GM12873 (cell line): Measurements from ENCODE around the gene BMF.

ENCODE experiments used
- TF ChIP-seq, protein P1 (sequence below): IDR thresholded peaks from 2 replicates; pipeline ENCODE4 v1.5.1; 2012; ENCODE audit warnings: low read depth, mild to moderate bottlenecking, moderate library complexity, low read length, control low read depth; ENCODE audit not compliant: insufficient read depth; ENCODE audit errors: missing control alignments

Gene BMF

DNA sequence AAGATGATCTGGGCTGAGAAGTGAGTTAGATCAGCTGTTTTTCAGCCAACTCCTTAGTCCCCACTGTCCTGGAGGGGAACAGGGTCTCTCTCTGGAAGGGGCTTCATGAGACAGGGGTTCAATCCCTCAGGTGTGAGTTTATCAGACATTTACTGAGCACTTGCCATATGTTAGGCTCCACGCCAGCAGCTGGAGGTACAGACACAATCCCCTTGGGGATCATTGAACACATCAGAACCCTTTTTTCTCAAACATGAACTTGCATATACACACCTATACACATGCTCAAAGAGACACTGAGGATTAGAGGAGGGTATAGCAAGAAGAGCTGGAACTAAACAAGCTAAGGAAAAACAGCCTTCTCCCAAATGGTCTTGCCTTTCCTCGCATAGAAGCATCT, 5.5 kb upstream of the BMF start:
- TF ChIP-seq, protein P1, sequence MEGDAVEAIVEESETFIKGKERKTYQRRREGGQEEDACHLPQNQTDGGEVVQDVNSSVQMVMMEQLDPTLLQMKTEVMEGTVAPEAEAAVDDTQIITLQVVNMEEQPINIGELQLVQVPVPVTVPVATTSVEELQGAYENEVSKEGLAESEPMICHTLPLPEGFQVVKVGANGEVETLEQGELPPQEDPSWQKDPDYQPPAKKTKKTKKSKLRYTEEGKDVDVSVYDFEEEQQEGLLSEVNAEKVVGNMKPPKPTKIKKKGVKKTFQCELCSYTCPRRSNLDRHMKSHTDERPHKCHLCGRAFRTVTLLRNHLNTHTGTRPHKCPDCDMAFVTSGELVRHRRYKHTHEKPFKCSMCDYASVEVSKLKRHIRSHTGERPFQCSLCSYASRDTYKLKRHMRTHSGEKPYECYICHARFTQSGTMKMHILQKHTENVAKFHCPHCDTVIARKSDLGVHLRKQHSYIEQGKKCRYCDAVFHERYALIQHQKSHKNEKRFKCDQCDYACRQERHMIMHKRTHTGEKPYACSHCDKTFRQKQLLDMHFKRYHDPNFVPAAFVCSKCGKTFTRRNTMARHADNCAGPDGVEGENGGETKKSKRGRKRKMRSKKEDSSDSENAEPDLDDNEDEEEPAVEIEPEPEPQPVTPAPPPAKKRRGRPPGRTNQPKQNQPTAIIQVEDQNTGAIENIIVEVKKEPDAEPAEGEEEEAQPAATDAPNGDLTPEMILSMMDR, result no peak

DNA sequence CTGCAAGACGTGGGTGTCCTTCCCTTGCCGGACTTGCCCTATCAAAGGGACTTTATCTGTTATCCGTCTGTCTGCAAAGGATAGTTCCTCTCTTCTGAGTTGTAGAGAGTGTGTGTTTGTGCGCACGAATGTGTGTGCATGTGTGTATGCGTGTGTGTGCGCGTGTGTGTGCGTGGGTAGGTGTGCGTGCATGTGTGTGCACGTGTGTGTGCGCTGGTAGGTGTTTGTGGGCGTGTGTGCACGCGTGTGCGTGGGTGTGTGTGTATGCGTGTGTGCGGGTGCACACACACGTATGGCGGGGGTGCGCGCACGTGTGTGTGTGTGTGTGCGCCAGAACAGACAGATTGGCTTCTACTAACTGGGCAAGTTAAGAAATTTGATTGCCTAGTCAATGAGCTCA, 4.1 kb upstream of the BMF start:
- TF ChIP-seq, protein P1, result no peak

DNA sequence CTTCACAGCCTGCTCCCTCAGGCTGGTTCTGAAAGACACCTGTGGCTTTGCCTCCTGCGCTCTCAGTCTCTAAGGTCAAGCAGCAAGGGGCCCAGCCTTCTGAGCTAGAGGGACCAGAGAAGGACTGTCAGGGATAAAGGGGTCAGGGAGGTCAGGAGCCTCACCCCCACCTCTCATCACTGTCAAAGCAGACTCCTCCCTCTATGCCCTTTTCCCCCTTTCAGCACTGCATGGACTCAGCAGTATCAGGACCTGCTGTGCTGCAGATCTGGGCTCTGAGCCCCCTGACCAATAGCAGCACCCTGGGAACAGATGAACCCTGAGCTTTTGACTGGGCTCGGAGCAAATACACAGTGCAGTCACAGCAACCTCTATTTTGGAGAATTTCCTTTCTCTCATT, 3.2 kb upstream of the BMF start:
- TF ChIP-seq, protein P1, result no peak

DNA sequence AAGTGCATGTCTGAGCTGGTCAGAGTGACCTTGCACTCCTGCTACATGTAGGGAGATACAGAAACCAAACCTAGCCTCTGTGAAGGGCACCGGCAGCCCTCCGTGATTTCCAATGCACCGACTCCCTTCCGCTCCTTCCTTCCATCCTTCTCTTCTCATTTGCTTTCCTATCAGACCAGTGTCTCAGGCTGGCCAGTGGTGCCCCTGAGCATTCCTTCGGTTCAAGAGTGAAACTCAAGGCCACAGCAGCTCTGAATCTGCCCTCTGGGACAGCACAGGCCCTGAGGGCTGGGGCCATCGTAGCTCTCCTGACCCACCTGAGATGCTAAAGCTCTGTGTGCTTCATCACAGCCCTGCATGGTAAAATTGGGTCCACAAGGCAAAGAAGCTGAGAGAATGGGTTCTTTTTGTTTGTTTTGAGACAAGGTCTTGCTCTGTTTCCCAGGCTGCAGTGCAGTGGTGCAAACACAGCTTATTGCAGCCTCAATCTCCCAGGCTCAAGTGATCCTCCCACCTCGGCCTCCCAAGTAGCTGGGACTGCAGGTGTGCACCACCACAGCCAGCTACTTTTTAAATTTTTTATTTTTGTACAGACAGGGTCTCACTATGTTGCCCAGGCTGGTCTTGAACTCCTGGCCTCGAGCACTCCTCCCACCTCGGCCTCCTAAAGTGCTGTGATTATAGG, 2.3 kb upstream of the BMF start:
- TF ChIP-seq, protein P1, result no peak

DNA sequence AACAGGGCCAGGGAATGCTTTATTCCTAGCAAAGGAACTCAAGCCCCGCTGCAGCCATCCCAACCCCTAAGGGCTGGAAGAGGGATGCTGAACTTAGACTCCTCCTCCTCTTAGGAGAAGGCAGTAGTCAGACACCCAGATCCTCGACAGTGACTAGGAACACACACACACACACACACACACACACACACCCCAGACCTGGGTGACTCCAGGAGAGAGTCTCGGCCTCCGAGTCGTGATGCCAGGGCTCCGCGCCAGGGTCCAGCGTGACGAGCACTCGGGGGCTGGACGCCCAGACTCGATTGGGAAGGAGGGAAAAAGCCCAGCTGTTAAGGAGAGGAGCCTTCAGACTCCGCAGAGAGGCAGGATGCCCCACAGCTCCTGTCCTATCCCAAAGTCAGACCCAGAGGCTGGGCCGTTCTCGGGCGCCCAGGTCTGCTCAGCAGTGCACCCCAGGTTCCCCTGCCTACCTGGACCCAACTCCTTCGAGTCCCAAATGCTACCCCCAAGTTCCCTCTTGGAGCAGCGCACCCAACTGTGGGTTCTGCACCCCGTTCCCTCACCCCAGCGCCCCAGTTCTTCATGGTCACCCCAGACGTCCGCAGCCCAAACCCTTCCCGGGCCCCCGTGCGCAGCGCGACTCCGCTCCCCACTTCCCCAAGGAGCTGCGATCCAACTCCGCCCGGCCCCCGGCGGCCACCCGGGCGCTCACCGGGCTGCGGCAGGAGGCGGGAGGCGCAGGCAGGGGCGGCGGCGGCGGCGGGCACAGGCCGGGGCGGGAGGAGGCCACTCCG, 421 bp downstream of the BMF start:
- TF ChIP-seq, protein P1, result no peak

DNA sequence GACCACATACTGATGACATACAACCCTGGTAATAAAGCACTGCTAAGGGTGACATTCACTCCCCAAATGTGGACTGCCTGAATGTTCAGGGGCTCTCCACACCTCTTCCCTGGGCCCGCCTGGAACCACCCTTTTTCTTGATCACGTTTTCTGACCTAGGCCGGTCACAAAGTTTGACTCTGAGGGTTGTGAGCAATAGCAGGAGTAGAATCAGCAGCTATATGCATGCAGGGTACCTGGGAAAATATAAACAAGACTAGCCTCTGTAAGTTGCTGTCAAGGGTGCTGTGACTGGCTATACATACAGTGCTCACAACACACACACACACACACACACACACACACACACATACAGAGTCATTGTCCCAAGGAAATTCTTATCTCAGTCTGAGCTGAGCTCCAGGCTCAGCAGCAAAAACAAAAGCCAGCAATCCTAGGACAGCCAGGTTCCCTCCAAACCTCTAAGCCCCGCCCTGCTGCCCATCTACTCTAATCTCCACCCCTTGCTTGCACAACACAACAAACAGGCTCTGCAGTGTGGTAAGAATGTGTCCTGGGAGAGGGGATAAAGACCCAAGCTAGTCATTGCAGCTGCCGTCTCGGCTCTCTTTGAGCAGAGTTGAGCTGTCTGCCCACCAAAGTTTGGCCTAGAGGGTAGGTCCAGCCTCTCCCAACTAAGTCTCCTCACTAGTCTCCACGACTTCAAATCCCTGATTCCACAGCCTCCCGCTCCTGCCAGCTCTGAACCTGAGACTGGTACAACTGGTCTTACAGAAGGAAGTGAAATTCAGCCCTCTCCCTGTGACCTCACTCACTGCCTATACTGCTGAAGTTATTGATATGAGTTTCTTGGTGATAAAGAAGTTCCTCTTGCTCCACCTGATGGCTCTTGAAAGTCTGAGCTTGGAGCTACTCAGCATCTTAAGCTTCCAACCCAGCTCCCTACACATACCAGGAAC, 2.2 kb downstream of the BMF start:
- TF ChIP-seq, protein P1, result peak; percentile 18
